Mesodermal cell (in vitro differentiated cells): ENCODE data around the gene ZNF397.

Source experiments
- H3K27ac ChIP-seq: 2 replicates; pipeline ENCODE4 v1.7.0; 2013; ENCODE audit warnings: mild to moderate bottlenecking, low read depth, low read length, moderate library complexity; ENCODE audit not compliant: severe bottlenecking
- H3K36me3 ChIP-seq: 2 replicates; pipeline ENCODE4 v1.7.1; 2013; ENCODE audit warnings: mild to moderate bottlenecking, low read length, moderate library complexity; ENCODE audit not compliant: control insufficient read depth, insufficient read depth
- H3K4me1 ChIP-seq: one replicate; pipeline ENCODE4 v1.7.1; 2013; ENCODE audit warnings: mild to moderate bottlenecking, low read length; ENCODE audit not compliant: insufficient read depth, control insufficient read depth, poor library complexity, severe bottlenecking
- H3K4me3 ChIP-seq: 2 replicates; pipeline ENCODE4 v1.7.0; 2013; ENCODE audit warnings: low read length, control low read depth, mild to moderate bottlenecking; ENCODE audit not compliant: insufficient read depth, poor library complexity, severe bottlenecking; ENCODE audit errors: extremely low read depth
- H3K9me3 ChIP-seq: 2 replicates; pipeline ENCODE4 v1.7.1; 2013; ENCODE audit warnings: mild to moderate bottlenecking, low read length, moderate library complexity; ENCODE audit not compliant: control insufficient read depth
- WGBS, 2 experiments: methylation state at CpG; one replicate each; pipeline ENCODE4 v1.1.5; 2013; ENCODE audit warnings: missing lambda C conversion rate in 2 of 2; ENCODE audit not compliant: insufficient coverage in 2 of 2; 5-methylcytosine and 5-hydroxymethylcytosine counted together

Gene ZNF397

GRCh38 chr18:35245719-35246317, 5.0 kb downstream of the ZNF397 start:
- H3K9me3 ChIP-seq, result peaks cover 45% of the 10 kb centered on the region
- H3K36me3 ChIP-seq, result peaks cover 85% of the 10 kb centered on the region
- peak overlapping the region; percentile 58 for H3K27ac ChIP-seq
- whole genome bisulfite sequencing, 2 experiments, result 90% methylated on average over 2 of the region's 4 CpGs; no CpG with 5 or more reads in 1 of the 2 experiments
- H3K4me1 ChIP-seq, result peaks cover 6% of the 10 kb centered on the region
- no peak overlapping the region for H3K4me3 ChIP-seq

DNA sequence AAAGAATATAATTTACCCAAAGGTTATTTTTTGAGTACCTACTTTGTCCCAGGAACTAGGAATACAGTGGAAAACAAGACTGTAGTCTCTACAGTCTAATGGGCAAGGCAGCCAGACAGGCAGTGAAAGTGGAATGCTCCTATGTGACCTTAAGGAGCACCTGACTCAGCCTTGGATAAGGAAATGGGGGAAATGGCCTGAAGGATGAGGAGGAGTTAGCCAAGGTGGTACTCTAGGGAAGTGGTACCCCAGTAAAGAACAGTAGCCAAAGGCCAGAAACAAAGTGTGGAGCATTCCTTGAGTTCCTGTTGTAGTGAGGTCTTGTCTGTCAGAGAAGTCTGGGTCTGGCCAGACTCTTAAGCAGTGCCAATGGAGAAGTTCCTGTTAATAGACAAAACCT, 6.0 kb downstream of the ZNF397 start:
- Histone ChIP-seq H3K4me3 (no peak overlapping the region), H3K9me3 (peaks cover 51% of the 10 kb centered on the region), H3K27ac (no peak overlapping the region), H3K4me1 (peaks cover 6% of the 10 kb centered on the region), H3K36me3 (peaks cover 87% of the 10 kb centered on the region)

- H3K9me3 ChIP-seq, result peaks cover 55% of the 10 kb centered on the region
- H3K4me1 ChIP-seq, result peaks cover 2% of the 10 kb centered on the region
- no peak overlapping the region for H3K4me3 ChIP-seq
- H3K36me3 ChIP-seq, result peaks cover 89% of the 10 kb centered on the region
- 96 to 98% methylated on average over 11 to 13 of the region's 14 CpGs for whole genome bisulfite sequencing, 2 experiments
- H3K27ac ChIP-seq, result no peak overlapping the region
These were observed 6.8 kb downstream of the ZNF397 start for GRCh38 chr18:35247412-35248249.

- Histone ChIP-seq H3K4me1 (no peaks in the 10 kb centered on the region), H3K9me3 (peaks cover 57% of the 10 kb centered on the region), H3K36me3 (peaks cover 89% of the 10 kb centered on the region), H3K27ac (no peak overlapping the region), H3K4me3 (no peak overlapping the region)
- WGBS, 2 experiments, result no CpG with 5 or more reads among the region's 6 CpGs
These were observed 7.6 kb downstream of the ZNF397 start for GRCh38 chr18:35248429-35248828.

DNA sequence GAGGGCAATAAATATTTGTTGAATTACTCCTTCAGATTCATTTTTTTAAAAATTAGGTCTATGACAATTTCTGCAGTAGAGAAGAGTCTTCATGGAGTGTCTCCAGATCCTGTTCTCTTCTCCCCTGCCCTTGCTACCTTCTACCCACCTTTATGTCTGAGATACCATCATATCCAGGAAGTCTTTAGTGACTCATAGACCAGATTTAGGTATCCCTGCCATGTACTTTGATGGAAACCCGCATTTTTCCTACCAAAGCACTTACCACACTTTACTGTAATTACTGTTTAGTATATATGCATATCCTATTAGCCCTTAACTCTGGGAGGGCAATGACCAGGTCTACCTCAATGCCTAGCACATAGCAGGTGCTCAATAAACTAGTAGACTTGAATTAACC, 11.6 kb downstream of the ZNF397 start:
- no peak overlapping the region for H3K27ac ChIP-seq
- H3K36me3 ChIP-seq, result peaks cover 68% of the 10 kb centered on the region
- no peak overlapping the region for H3K4me3 ChIP-seq
- no peaks in the 10 kb centered on the region for H3K4me1 ChIP-seq
- WGBS, 2 experiments, result no CpG with 5 or more reads among the region's 1 CpG
- peaks cover 38% of the 10 kb centered on the region for H3K9me3 ChIP-seq

DNA sequence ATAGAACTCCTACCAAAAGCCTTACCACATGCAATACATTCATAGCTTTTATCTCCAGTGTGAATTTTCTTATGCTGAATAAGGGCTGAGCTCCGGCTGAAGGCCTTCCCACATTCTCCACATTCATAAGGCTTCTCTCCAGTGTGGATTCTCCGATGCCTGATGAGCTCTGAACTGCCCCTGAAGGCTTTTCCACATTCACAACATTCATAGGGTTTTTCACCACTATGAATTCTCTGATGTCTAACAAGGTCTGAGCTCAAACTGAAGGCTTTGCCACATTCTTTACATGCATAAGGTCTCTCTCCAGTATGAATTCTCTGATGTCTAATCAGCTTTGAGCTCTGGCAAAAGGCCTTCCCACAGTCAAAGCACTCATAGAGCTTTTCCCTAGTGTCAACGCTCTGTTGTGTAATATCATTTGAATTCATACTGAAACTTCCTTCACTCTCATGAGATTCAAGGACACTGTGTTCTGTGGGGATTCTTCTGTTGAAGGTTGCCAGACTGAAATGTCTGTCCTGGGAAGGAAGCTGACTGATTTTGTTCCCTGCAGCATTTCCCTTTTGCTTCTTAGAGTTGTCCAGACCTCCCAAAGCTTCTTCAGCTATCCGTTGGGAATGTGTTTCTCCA, 12.9 kb downstream of the ZNF397 start:
- Histone ChIP-seq H3K4me3 (no peak overlapping the region), H3K27ac (no peak overlapping the region), H3K36me3 (peaks cover 59% of the 10 kb centered on the region), H3K4me1 (no peaks in the 10 kb centered on the region), H3K9me3 (peaks cover 31% of the 10 kb centered on the region)
- 90 to 100% methylated on average over 2 to 3 of the region's 4 CpGs for WGBS, 2 experiments

GRCh38 chr18:35256947-35257346, 16.1 kb downstream of the ZNF397 start:
- Histone ChIP-seq H3K27ac (no peak overlapping the region), H3K4me1 (no peaks in the 10 kb centered on the region), H3K4me3 (no peak overlapping the region), H3K36me3 (peaks cover 43% of the 10 kb centered on the region), H3K9me3 (peaks cover 24% of the 10 kb centered on the region)
- WGBS, 2 experiments, result 84 to 86% methylated on average over 2 of the region's 3 CpGs

DNA sequence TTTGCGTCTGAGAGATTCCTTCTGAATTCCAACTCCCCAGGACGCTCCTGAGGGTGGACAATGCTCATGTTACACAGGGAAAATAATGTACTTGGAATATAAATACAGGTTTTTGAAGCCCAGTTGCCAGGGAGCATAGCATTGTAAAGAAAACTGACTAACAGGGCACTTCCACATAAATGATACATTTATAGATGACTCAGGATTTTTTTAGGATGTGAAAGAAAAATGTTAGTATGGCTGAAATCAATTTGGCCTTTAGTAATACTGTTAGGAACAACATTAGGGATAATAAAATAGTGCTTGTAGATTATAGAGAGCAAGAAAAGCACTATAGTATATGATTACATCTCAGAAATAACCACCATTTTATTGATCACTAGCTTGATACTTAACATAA, 23.6 kb downstream of the ZNF397 start:
- WGBS, 2 experiments, result 86% methylated on average over 2 of the region's 2 CpGs; no CpG with 5 or more reads in 1 of the 2 experiments
- Histone ChIP-seq H3K36me3 (peaks cover 14% of the 10 kb centered on the region), H3K4me3 (no peak overlapping the region), H3K4me1 (no peaks in the 10 kb centered on the region), H3K9me3 (peaks cover 8% of the 10 kb centered on the region), H3K27ac (no peak overlapping the region)

DNA sequence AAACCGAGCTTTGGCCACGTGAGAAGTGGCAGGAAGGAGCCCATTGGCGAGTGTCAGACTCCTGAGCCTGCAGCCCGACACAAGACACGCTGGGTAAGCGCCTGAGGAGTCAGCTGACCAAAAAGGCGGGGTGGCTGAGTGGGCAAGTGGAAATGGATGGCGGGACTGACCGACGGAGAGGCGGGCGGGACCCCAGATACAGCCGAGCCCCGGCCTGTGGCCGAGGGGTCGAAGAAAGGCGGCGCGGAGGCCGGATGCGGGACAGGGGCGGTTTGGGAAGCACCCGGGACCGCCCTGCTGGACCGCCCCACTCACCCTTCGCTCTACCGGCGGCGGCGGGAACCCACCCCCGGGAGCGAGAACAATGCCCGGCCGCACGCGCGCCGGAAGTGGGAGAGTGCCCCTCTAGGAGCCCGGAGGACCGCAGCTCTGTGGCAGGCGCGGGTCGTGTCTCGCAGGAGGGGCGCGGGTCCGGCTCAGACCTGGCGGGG, 26.4 kb downstream of the ZNF397 start:
- 95 to 97% methylated on average over 25 to 39 of the region's 48 CpGs for WGBS, 2 experiments
- Histone ChIP-seq H3K27ac (no peak overlapping the region), H3K36me3 (peaks cover 14% of the 10 kb centered on the region), H3K9me3 (peaks cover 8% of the 10 kb centered on the region), H3K4me1 (no peaks in the 10 kb centered on the region), H3K4me3 (no peak overlapping the region)

DNA sequence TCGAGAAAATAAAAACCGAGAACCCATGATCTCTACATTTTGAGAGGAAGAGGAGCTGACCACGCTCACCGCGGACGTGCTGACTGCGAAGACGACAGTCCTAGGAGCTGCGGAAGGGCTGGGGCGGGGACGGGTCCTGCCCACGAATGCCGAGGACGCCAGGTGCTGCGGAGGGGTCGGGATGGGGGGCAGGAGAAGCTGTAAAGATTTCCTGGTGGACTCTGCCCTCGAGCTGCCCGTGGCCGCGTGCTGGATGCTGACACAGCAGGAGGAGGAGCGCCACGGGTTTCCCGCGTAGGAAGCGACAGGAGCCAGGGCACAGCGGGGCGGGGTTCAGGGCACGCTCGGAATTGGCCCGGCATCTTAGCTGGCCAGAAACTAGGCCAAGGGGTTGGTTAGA, 27.0 kb downstream of the ZNF397 start:
- Histone ChIP-seq H3K4me1 (no peaks in the 10 kb centered on the region), H3K27ac (no peak overlapping the region), H3K36me3 (peaks cover 8% of the 10 kb centered on the region), H3K9me3 (peaks cover 8% of the 10 kb centered on the region), H3K4me3 (no peak overlapping the region)
- WGBS, 2 experiments, result 90 to 93% methylated on average over 30 of the region's 30 CpGs
